ENCODE results near the gene NANOG.
"Not testable (repeated sequence)": the region's sequence is repeated elsewhere in the genome, so short reads cannot be mapped to it uniquely, and the experiment has no call there.

Gene NANOG

GRCh38 chr12:7788884-7789528, at the start of gene NANOG:
NANOG (plus strand) TSS chr12:7789402; CDS start chr12:7789615, 213 bp downstream.
- DNase-seq, result not testable (repeated sequence)

- peak; percentile 54 to 58 for DNase-seq
Measured at GRCh38 chr12:7747246-7747645, 42.0 kb upstream of the NANOG start, which contains the start of gene CLEC4C. CLEC4C (minus strand) TSS chr12:7747375; CDS start chr12:7747348, 27 bp downstream.

- DNase-seq, result no peak
Measured at GRCh38 chr12:7748852-7749251, 40.4 kb upstream of the NANOG start.

- no peak for DNase-seq
Measured at GRCh38 chr12:7749442-7749841, 39.8 kb upstream of the NANOG start.

GRCh38 chr12:7750350-7750749, 38.9 kb upstream of the NANOG start:
- no peak for DNase-seq

- DNase-seq, result no peak
Measured at GRCh38 chr12:7751394-7751793, 37.8 kb upstream of the NANOG start.

GRCh38 chr12:7751941-7752922, 37.0 kb upstream of the NANOG start:
- DNase-seq, result not testable (repeated sequence)

- not testable (repeated sequence) for DNase-seq
Measured at GRCh38 chr12:7755668-7756067, 33.5 kb upstream of the NANOG start.

- no peak for DNase-seq
Measured at GRCh38 chr12:7756993-7757392, 32.2 kb upstream of the NANOG start.

- peak in 1 of 2 donors; percentile 12 for DNase-seq
Measured at GRCh38 chr12:7758766-7759140, 30.4 kb upstream of the NANOG start.

- no peak for DNase-seq
Measured at GRCh38 chr12:7769999-7770398, 19.2 kb upstream of the NANOG start.

- no peak for DNase-seq
Measured at GRCh38 chr12:7781274-7781673, 7.9 kb upstream of the NANOG start.

- no peak for DNase-seq
Measured at GRCh38 chr12:7782055-7782454, 7.1 kb upstream of the NANOG start.

GRCh38 chr12:7783433-7783832, 5.8 kb upstream of the NANOG start:
- DNase-seq, result not testable (repeated sequence)

GRCh38 chr12:7784701-7785100, 4.5 kb upstream of the NANOG start:
- peak; percentile 24 to 28 for DNase-seq

GRCh38 chr12:7787574-7788293, 1.5 kb upstream of the NANOG start:
- peak; percentile 66 to 85 for DNase-seq

- peak; percentile 51 to 53 for DNase-seq
Measured at GRCh38 chr12:7788294-7788660, 925 bp upstream of the NANOG start.

- DNase-seq, result peak; percentile 42 to 51
Measured at GRCh38 chr12:7793211-7793610, 4.0 kb downstream of the NANOG start.

- DNase-seq, result not testable (repeated sequence)
Measured at GRCh38 chr12:7797269-7797668, 8.1 kb downstream of the NANOG start.

- no peak for DNase-seq
Measured at GRCh38 chr12:7797698-7798398, 8.6 kb downstream of the NANOG start.

- not testable (repeated sequence) for DNase-seq
Measured at GRCh38 chr12:7798750-7799308, 9.6 kb downstream of the NANOG start.

GRCh38 chr12:7801460-7801859, 12.3 kb downstream of the NANOG start:
- DNase-seq, result no peak
